GM18508 (cell line): ENCODE results near the gene PPP1R12C.
"Not testable (repeated sequence)": the region's sequence is repeated elsewhere in the genome, so short reads cannot be mapped to it uniquely, and the experiment has no call there.

Experiments
- ATAC-seq: cut with Tn5 transposase; IDR thresholded peaks from one replicate; pipeline ENCODE4 v1.9.1; 2021; ENCODE audit warnings: moderate number of reproducible peaks; ENCODE audit not compliant: insufficient read depth, unreplicated experiment

PPP1R12C gene

GRCh38 chr19:55116859-55117662 lies at the start of gene PPP1R12C:
Gene PPP1R12C (minus strand): TSS chr19:55117637. CDS start chr19:55117543, 94 bp downstream.
- no peak for ATAC-seq

- no peak for ATAC-seq
Observed at GRCh38 chr19:55166530-55167268, 49.3 kb upstream of the PPP1R12C start, which contains the start of gene DNAAF3. Gene DNAAF3 (minus strand): TSS chr19:55166613. CDS start chr19:55166413, 200 bp downstream.

- ATAC-seq, result no peak
Observed at GRCh38 chr19:55165952-55166529, 48.6 kb upstream of the PPP1R12C start.

DNA sequence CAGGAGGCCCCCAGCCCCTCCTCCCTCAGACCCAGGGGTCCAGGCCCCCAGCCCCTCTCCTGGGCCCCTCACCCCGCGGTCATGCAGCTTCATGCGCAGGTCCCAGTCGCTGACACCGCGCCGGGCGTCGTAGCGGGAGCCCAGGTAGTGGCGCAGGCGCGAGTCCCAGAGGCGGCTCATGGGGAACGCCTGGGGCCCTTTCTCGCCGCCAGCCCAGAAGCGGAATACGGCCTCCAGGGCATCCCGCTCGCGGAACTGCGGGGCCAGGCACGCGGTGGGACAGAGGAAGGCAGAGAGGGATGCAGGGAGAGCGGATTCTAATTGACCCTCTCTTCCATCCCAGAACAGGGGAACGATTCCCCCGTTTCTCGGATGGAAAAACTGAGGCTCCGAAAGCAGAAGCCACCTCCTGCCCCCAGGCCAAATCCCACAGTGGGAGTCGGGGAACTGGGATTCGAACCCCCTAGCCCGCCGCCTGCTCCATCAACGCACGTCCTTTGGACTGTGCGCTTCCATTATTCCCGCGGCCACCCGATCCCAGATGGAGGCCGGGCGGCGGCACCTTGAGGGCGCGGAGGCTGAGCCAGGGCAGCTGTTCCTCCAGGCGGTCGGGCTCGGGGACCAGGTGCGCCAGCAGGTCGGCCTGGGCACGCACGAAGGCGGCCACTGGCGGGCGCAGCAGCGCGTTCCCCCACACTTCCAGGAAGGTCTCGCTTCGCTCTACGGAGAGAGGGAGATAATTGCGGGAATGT lies 44.3 kb upstream of the PPP1R12C start:
- no peak for ATAC-seq

DNA sequence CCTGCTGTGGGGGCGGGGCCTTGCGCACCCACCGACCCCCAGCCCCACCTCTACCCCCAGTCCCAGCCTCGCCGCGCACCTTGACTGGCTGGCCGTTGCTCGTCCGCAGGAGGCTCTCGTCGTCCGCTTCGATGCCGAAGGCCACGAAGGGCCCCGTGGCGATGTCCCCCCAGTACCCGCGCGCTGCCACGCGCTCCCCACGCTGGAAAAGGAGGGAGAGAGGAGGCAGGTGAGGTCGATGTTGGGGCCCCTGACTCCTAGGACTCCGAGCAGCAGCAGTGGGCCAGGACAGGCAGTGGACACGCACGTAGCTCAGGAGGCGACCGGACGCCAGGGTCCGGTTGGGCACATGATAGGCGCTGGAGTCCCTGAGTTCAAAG lies 43.5 kb upstream of the PPP1R12C start:
- ATAC-seq, result no peak

DNA sequence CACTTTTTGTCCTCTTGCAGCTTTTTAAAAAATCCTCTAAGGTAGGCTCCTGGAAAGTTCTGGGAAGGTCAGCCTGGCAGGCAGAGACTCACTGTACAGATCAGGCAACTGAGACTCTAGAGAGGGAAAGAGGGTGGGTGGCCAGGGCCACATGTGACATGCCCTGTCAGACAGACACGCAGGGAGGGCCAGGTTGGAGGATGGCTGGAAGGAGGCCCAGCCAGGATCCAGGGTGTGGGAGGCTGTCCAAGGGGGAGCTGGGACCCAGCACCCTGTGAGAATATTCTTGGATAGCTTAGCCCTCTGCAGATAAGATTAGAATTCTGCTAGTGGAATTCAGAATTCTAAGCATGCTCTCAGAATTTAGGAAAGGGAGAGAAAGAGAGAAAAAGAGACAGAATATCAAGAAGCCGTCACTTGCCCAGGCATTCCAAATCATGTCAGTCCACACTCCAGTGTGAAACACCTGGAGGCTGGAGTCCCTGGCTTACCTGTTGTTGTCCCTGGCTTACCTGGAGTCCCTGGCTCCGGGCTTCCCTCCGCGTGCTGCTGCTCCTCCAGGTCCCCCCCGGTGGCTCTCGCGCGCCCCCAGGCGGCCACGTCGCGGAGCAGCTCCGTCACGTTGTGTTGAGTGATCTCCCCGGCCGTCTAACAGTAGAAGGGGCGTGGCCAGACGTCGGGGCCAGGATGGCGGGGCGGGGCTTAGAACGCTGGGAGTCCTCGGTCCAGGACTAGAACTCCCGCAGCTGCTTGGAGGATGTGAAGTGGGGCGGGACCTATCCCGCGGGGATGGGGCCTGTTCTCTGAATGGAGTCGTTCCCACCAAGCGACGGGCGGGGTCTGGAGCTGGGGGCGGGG lies 42.9 kb upstream of the PPP1R12C start:
- no peak for ATAC-seq

DNA sequence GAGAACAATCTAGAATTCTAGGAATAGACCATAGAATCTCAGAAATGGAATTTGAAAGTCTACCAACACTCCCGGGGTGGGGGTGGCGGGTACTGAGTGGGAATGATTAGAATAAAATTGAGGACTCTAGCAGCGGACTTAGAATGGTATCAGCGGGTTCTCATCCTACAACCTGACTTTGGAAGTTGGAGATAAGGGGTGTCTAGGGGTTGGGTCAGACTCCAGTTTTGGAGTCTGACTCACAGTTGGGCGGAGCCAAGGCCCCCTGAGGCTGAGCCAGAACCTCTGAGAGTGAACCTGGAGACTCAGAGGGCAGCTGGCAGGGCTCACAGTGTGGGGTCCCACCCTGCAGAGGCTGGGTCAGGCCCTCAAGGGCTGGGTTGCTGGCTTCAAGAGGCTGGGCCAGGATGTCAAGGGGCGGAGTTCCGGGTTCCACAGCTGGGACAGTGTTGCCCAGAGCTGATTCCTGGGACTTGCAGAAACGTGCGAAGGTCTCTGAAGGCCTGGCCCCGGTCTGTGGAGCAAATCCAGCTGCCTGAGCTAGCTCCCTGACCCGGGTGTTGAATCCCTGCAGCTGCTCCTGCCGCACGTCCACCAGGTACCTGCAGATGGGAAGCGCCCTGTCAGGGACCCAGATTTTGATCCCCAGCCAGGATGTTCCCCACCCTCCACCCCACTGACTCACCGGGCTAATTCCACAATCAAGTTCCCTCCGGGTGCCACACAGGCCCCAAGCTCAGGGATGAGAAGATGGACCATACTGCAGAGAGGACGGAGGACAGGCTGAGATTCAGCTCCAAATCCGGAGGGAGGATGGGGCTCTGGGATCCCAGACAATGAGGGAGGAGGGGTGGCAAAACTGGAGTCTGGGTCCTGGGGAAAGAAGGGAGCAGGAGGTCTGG lies 41.7 kb upstream of the PPP1R12C start:
- ATAC-seq, result no peak

DNA sequence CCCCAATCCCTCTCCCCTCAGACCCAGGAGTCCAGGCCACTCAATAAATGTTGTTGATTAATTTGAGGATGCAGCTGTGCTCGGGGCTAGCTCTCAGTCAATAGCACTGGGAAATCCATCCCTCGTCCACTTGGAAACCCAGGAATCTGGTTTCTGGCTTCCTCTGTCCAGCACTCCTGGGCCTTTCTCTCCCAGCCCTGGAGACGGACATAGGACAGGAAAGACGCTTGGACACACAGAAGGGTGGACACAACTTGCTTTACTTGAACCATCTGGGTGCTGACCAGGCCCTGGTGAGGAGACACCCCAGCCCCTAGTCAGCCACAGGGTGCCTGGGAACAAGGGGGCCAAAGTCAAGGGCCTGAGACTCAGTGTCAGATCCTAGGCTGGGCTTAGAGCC lies 41.0 kb upstream of the PPP1R12C start:
- ATAC-seq, result no peak

GRCh38 chr19:55157064-55157908 lies 39.8 kb upstream of the PPP1R12C start, which contains the start of gene TNNI3:
Gene TNNI3 (minus strand): TSS chr19:55157732. CDS start chr19:55157589, 143 bp downstream.
- no peak for ATAC-seq

DNA sequence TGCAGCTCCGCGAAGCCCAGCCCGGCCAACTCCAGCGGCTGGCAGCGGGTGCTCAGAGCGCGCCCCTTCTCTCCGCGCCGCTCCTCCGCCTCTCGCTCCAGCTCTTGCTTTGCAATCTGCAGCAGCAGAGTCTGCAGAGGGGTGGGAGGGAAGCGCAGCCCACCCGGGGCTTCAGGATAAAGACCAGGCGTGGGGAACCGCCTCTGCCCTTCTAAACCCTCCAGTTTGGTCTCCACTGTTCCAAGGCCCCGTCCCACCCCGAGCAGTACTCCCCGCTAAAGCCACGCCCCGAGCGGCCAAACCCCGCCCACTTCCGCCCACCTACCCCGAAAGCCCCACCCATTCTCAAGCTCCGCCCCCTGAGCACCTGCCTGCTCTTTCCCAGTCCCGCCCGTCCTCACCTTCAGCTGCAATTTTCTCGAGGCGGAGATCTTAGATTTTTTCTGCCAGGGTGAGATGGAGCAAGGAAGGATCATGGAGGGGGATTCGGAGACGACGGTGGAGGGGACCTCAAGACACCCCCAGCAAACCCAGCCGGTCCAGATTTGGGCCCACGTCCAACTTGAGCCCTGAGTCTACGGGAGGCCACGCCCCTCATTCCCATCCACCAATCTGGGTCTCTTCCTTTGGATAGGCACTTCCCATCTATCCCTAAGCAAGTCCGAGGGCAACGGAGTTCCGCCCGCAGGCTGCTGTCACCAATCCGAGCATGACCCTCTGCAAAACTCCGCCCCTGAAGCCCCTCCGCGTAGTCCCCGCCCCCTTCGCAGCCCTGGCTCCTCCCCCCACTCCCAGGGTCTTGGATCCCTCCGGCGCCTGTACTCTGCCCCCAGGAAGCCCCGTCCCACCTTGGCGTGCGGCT lies 39.0 kb upstream of the PPP1R12C start:
- no peak for ATAC-seq

GRCh38 chr19:55155784-55156183 lies 38.3 kb upstream of the PPP1R12C start:
- ATAC-seq, result not testable (repeated sequence)

DNA sequence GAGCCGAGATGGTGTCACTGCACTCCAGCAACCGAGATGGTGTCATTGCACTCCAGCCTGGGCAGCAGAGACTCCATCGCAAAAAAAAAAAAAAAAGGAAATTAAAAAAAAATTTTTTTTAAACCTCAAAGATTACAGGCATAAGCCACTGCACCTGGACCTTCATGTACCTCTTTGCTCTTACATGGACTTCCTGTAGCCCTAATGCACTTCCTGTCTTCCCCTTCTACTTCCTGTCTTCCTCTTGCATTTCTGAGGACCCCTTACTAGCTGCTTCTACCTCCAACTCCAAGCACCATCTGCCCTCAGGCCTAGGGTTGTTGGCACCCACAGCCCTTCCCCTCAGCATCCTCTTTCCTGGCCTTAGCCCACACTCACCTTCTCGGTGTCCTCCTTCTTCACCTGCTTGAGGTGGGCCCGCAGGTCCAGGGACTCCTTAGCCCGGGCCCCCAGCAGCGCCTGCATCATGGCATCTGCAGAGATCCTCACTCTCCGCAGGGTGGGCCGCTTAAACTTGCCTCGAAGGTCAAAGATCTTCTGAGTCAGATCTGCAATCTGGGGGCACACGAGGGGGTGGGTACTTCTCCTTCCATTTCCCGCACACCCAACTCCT lies 36.3 kb upstream of the PPP1R12C start:
- no peak for ATAC-seq

DNA sequence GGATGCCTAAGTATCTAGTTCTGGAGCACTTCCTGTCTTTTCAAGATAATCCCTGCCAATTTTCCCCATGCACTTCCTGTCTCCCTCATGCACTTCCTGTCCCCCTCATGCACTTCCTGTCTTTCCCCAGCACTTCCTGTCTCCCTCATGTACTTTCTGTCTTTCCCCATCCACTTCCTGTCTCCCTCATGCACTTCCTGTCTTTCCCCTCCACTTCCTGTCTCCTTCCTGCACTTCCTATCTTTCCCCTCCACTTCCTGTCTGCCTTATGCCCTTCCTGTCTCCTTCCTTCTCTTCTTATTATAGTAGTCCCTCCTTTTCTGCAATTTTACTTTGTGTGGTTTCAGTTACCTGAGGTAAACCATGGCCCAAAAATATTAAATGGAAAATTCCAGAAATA lies 34.6 kb upstream of the PPP1R12C start:
- ATAC-seq, result no peak

GRCh38 chr19:55149078-55150003 lies 31.9 kb upstream of the PPP1R12C start, which contains the start of gene TNNT1:
Gene TNNT1 (minus strand): TSS chr19:55149206. CDS start chr19:55147157, 2,049 bp downstream.
- no peak for ATAC-seq
